SK-N-SH (cell line): ENCODE results near the gene CRMP1. TPM values are rescaled to one million over a fixed set of nuclear protein-coding genes. Genes with fewer than 3 reads are reported as not detected.

Source experiments
- CTCF ChIA-PET: fragments of 300-600, 350-600 bp; formaldehyde crosslinking; extraction: SDS; loops from one replicate; lab custom pipeline; 2021; lab: Yijun Ruan, JAX
- POLR2A ChIA-PET: fragments of 350-600 bp; sonication (Branson Sonifier 250); formaldehyde crosslinking; extraction: SDS; loops from one replicate; lab custom pipeline; 2020; ENCODE audit warnings: antibody characterized with exemption, inconsistent platforms; lab: Yijun Ruan, JAX
- DNase-seq: peaks from one replicate; pipeline ENCODE4 v3.0.0; 2012
- H2AFZ ChIP-seq: fragments of 200-600 bp; sonication (generic); 2 replicates; pipeline ENCODE4 v1.8.1; 2016; ENCODE audit warnings: antibody characterized with exemption, mild to moderate bottlenecking, low read depth
- H3F3A ChIP-seq: fragments of 200-600 bp; sonication (generic); replicated peaks from 2 replicates; pipeline ENCODE3; 2016; ENCODE audit warnings: antibody characterized with exemption, mild to moderate bottlenecking; ENCODE audit not compliant: insufficient read depth
- H3K27ac ChIP-seq, 2 experiments: fragments of 200-500 bp in 1 of 2; fragments of 200-600 bp in 1 of 2; sonication (Bioruptor generic) in 1 of 2; sonication (generic), shearing (Covaris generic) in 1 of 2; 2 replicates each; pipeline versions ENCODE4 v1.5.1 to v1.6.1; 2014 to 2016; ENCODE audit warnings: low read depth in 2 of 2, inconsistent platforms in 1 of 2, low read length in 1 of 2, mild to moderate bottlenecking in 1 of 2, mixed read lengths in 1 of 2
- H3K27me3 ChIP-seq: fragments of 200-600 bp; sonication (generic), shearing (Covaris generic); 2 replicates; pipeline ENCODE4 v1.6.1; 2016; ENCODE audit warnings: mixed run types; ENCODE audit not compliant: insufficient read depth
- H3K36me3 ChIP-seq, 2 experiments: fragments of 200-500 bp in 1 of 2; fragments of 200-600 bp in 1 of 2; sonication (Bioruptor generic) in 1 of 2; sonication (generic) in 1 of 2; replicated peaks in 1 of 2; 2 replicates each; pipeline versions ENCODE3 to v1.5.1; 2014 to 2016; ENCODE audit warnings: low read length in 1 of 2, mild to moderate bottlenecking in 1 of 2; ENCODE audit not compliant: insufficient read depth in 2 of 2, control insufficient read depth in 1 of 2
- H3K4me1 ChIP-seq, 2 experiments: fragments of 200-500 bp in 1 of 2; fragments of 200-600 bp in 1 of 2; sonication (Bioruptor generic) in 1 of 2; sonication (generic), shearing (Covaris generic) in 1 of 2; 2 replicates each; pipeline versions ENCODE4 v1.5.1 to v1.6.1; 2014 to 2016; ENCODE audit warnings: low read depth in 1 of 2, low read length in 1 of 2, mixed run types in 1 of 2; ENCODE audit not compliant: insufficient read depth in 2 of 2, control insufficient read depth in 1 of 2
- H3K4me2 ChIP-seq: fragments of 200-600 bp; sonication (generic), shearing (Covaris generic); 2 replicates; pipeline ENCODE4 v1.6.1; 2017; ENCODE audit warnings: mixed run types
- H3K4me3 ChIP-seq, 2 experiments: fragments of 200-500 bp in 1 of 2; fragments of 200-600 bp in 1 of 2; sonication (Bioruptor generic) in 1 of 2; sonication (generic), shearing (Covaris generic) in 1 of 2; 2 replicates each; pipeline versions ENCODE4 v1.5.1 to v1.8.1; 2014 to 2016; ENCODE audit warnings: low read depth in 2 of 2, inconsistent platforms in 1 of 2, low read length in 1 of 2, mild to moderate bottlenecking in 1 of 2, mixed read lengths in 1 of 2, moderate library complexity in 1 of 2
- H3K79me2 ChIP-seq: fragments of 200-600 bp; sonication (generic); 2 replicates; pipeline ENCODE4 v1.8.1; 2017; ENCODE audit warnings: mild to moderate bottlenecking; ENCODE audit not compliant: insufficient read depth
- H3K9ac ChIP-seq: fragments of 200-600 bp; sonication (generic); 2 replicates; pipeline ENCODE4 v1.6.1; 2017; ENCODE audit warnings: mixed run types
- H3K9me2 ChIP-seq: fragments of 200-600 bp; sonication (generic); 2 replicates; pipeline ENCODE4 v1.6.1; 2017; ENCODE audit warnings: mixed run types
- H3K9me3 ChIP-seq: fragments of 200-600 bp; sonication (generic); 2 replicates; pipeline ENCODE4 v1.6.1; 2017; ENCODE audit warnings: mixed run types, mild to moderate bottlenecking, moderate library complexity
- H4K20me1 ChIP-seq: fragments of 200-600 bp; sonication (generic); 2 replicates; pipeline ENCODE4 v1.6.1; 2017; ENCODE audit warnings: mild to moderate bottlenecking, mixed run types; ENCODE audit not compliant: insufficient read depth
- CHD2 ChIP-seq: fragments of 150-350 bp; IDR thresholded peaks from 2 replicates; pipeline ENCODE4 v1.6.1; 2018; ENCODE audit warnings: low read length; ENCODE audit not compliant: partially characterized antibody
- GABPA ChIP-seq: IDR thresholded peaks from 2 replicates; pipeline ENCODE4 v1.4.0; 2012; ENCODE audit warnings: low read depth, mild to moderate bottlenecking
- MXI1 ChIP-seq: IDR thresholded peaks from 2 replicates; pipeline ENCODE4 v1.6.1; 2012; ENCODE audit warnings: mild to moderate bottlenecking, low read depth, low read length, improper control_type of control experiment
- NRF1 ChIP-seq: IDR thresholded peaks from 2 replicates; pipeline ENCODE4 v1.6.1; 2012; ENCODE audit warnings: low read depth, mild to moderate bottlenecking, low read length
- POLR2AphosphoS5 ChIP-seq: IDR thresholded peaks from 2 replicates; pipeline ENCODE4 v1.6.1; 2012; ENCODE audit warnings: low read depth, low read length
- SIN3A ChIP-seq: IDR thresholded peaks from 2 replicates; pipeline ENCODE4 v1.6.1; 2012; ENCODE audit warnings: low read depth, mild to moderate bottlenecking, low read length, moderate library complexity, borderline replicate concordance
- SMC3 ChIP-seq: IDR thresholded peaks from 2 replicates; pipeline ENCODE4 v1.6.1; 2012; ENCODE audit warnings: low read depth, low read length, improper control_type of control experiment
- TAF1 ChIP-seq: IDR thresholded peaks from 2 replicates; pipeline ENCODE4 v1.6.1; 2012; ENCODE audit warnings: low read depth, mild to moderate bottlenecking, low read length, moderate library complexity, borderline replicate concordance
- YY1 ChIP-seq: IDR thresholded peaks from 2 replicates; pipeline ENCODE4 v1.4.0; 2012; ENCODE audit warnings: low read depth, mild to moderate bottlenecking
- WGBS: methylation state at CpG from one replicate; pipeline ENCODE4 v1.1.6; 2017; ENCODE audit warnings: low lambda C conversion rate; 5-methylcytosine and 5-hydroxymethylcytosine counted together
- polyA plus RNA-seq, 3 experiments: library from polyadenylated mRNA; depleted of rRNA; stranded (reverse); fragments of >200 nt; gene quantifications; 2 replicates each; pipeline ENCODE4 v1.2.3, GENCODE V29; 2012
- TF ChIP-seq, protein P1 (sequence below): IDR thresholded peaks from 2 replicates; pipeline ENCODE4 v1.4.0; 2012; ENCODE audit warnings: low read depth, borderline replicate concordance
- TF ChIP-seq, protein P2 (sequence below): fragments of 150-350 bp; IDR thresholded peaks from 2 replicates; pipeline ENCODE4 v1.6.1; 2017; ENCODE audit warnings: antibody characterized with exemption, low read length, low read depth, borderline replicate concordance
- TF ChIP-seq, protein P3 (sequence below): IDR thresholded peaks from 2 replicates; pipeline ENCODE4 v1.6.1; 2012; ENCODE audit warnings: mild to moderate bottlenecking, low read depth, low read length, moderate library complexity
- TF ChIP-seq, protein P4 (sequence below): fragments of 200-600 bp; sonication (generic); IDR thresholded peaks from 2 replicates; pipeline ENCODE4 v1.6.1; 2017; ENCODE audit warnings: antibody characterized with exemption, mild to moderate bottlenecking, moderate library complexity

Gene CRMP1
- polyA plus RNA-seq, 1 of the 3 experiments (the other 2 are of a cell fraction), result 3.4 TPM

DNA sequence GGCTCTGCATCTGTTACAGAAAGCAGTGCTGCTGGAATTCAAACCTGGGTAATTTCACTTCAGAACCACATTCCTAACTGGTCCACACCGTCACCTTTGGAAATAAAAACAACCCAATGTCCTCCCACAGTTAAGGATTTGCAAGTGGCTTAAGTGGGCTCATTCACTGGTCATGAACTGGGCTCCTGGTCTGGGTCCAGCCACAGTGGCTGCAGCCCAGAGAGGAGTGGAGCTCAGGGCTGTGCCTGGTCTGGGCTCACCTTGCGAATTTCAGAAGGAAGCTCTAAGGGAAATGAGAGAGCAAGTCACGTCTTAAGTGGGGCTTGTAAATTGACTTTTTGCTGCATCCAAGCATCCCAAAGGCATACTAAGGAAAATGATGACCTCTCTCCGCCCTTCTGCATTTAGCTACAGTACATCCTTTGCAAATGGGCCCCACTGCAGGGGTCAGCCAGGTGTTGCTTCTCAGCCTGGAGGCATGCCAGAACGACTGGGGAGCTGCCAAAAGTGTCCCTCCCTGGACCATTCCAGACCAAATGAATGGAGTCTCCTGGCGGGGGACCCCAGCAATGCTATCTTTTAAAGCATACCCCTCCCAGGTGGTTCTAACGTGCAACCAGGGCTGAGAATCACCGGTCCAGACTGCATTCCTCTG lies 25.6 kb upstream of the CRMP1 start:
- 33% methylated on average over 7 of the region's 8 CpGs for WGBS
- POLR2A ChIA-PET, result interaction anchor here (0.8 kb wide), 1 partner anchor 38 kb away, joined by 4 read pairs; no protein-coding TSS in a partner anchor
- no peak overlapping the region for H3K4me2 ChIP-seq

More for the DNA sequence above, 25.6 kb upstream of the CRMP1 start:
- Histone ChIP-seq H3K9me2 (no peaks in the 10 kb centered on the region), H3F3A (no peaks in the 10 kb centered on the region), H3K27ac (no peak overlapping the region), H3K79me2 (no peaks in the 10 kb centered on the region), H3K9me3 (no peaks in the 10 kb centered on the region), H3K27me3 (no peaks in the 10 kb centered on the region), H4K20me1 (no peaks in the 10 kb centered on the region), H3K9ac (no peak overlapping the region), H2AFZ (no peak overlapping the region), H3K4me3 (no peak overlapping the region), H3K4me1 (no peaks in the 10 kb centered on the region; a peak in 1 of 4 replicates), H3K36me3 (no peaks in the 10 kb centered on the region)
- no peak for DNase-seq
- CTCF ChIA-PET, result interaction anchor here (1.1 kb wide), 1 partner anchor 332 kb away, joined by 4 read pairs; no protein-coding TSS in a partner anchor
- no peak for TF ChIP-seq TAF1
- no peak for TF ChIP-seq SMC3
- TF ChIP-seq, protein P1, sequence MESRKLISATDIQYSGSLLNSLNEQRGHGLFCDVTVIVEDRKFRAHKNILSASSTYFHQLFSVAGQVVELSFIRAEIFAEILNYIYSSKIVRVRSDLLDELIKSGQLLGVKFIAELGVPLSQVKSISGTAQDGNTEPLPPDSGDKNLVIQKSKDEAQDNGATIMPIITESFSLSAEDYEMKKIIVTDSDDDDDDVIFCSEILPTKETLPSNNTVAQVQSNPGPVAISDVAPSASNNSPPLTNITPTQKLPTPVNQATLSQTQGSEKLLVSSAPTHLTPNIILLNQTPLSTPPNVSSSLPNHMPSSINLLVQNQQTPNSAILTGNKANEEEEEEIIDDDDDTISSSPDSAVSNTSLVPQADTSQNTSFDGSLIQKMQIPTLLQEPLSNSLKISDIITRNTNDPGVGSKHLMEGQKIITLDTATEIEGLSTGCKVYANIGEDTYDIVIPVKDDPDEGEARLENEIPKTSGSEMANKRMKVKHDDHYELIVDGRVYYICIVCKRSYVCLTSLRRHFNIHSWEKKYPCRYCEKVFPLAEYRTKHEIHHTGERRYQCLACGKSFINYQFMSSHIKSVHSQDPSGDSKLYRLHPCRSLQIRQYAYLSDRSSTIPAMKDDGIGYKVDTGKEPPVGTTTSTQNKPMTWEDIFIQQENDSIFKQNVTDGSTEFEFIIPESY, result no peak
- TF ChIP-seq YY1, result no peak
- TF ChIP-seq, protein P2, sequence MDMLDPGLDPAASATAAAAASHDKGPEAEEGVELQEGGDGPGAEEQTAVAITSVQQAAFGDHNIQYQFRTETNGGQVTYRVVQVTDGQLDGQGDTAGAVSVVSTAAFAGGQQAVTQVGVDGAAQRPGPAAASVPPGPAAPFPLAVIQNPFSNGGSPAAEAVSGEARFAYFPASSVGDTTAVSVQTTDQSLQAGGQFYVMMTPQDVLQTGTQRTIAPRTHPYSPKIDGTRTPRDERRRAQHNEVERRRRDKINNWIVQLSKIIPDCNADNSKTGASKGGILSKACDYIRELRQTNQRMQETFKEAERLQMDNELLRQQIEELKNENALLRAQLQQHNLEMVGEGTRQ, result no peak
- TF ChIP-seq CHD2, result no peak
- no peak for TF ChIP-seq MXI1
- TF ChIP-seq, protein P3, sequence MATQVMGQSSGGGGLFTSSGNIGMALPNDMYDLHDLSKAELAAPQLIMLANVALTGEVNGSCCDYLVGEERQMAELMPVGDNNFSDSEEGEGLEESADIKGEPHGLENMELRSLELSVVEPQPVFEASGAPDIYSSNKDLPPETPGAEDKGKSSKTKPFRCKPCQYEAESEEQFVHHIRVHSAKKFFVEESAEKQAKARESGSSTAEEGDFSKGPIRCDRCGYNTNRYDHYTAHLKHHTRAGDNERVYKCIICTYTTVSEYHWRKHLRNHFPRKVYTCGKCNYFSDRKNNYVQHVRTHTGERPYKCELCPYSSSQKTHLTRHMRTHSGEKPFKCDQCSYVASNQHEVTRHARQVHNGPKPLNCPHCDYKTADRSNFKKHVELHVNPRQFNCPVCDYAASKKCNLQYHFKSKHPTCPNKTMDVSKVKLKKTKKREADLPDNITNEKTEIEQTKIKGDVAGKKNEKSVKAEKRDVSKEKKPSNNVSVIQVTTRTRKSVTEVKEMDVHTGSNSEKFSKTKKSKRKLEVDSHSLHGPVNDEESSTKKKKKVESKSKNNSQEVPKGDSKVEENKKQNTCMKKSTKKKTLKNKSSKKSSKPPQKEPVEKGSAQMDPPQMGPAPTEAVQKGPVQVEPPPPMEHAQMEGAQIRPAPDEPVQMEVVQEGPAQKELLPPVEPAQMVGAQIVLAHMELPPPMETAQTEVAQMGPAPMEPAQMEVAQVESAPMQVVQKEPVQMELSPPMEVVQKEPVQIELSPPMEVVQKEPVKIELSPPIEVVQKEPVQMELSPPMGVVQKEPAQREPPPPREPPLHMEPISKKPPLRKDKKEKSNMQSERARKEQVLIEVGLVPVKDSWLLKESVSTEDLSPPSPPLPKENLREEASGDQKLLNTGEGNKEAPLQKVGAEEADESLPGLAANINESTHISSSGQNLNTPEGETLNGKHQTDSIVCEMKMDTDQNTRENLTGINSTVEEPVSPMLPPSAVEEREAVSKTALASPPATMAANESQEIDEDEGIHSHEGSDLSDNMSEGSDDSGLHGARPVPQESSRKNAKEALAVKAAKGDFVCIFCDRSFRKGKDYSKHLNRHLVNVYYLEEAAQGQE, result no peak
- no peak for TF ChIP-seq NRF1
- no peak for TF ChIP-seq GABPA
- no peak for TF ChIP-seq SIN3A
- TF ChIP-seq POLR2AphosphoS5, result no peak
- TF ChIP-seq, protein P4, sequence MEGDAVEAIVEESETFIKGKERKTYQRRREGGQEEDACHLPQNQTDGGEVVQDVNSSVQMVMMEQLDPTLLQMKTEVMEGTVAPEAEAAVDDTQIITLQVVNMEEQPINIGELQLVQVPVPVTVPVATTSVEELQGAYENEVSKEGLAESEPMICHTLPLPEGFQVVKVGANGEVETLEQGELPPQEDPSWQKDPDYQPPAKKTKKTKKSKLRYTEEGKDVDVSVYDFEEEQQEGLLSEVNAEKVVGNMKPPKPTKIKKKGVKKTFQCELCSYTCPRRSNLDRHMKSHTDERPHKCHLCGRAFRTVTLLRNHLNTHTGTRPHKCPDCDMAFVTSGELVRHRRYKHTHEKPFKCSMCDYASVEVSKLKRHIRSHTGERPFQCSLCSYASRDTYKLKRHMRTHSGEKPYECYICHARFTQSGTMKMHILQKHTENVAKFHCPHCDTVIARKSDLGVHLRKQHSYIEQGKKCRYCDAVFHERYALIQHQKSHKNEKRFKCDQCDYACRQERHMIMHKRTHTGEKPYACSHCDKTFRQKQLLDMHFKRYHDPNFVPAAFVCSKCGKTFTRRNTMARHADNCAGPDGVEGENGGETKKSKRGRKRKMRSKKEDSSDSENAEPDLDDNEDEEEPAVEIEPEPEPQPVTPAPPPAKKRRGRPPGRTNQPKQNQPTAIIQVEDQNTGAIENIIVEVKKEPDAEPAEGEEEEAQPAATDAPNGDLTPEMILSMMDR, result no peak
